GM04504 (cell line): Measurements from ENCODE around the gene FAR2.
A peak's percentile ranks its signal among the peaks of the same experiment; 100 is the strongest.
"Not testable (repeated sequence)": the region's sequence is repeated elsewhere in the genome, so short reads cannot be mapped to it uniquely, and the experiment has no call there.

ENCODE experiments used
- DNase-seq: peaks from one replicate; pipeline ENCODE4 v3.0.0-alpha.2; 2012; ENCODE audit warnings: low read depth

The FAR2 gene

GRCh38 chr12:29234965-29235626 is 86.0 kb downstream of the FAR2 start:
- no peak for DNase-seq

- DNase-seq, result no peak
Observed at GRCh38 chr12:29238822-29239291, 89.8 kb downstream of the FAR2 start.

GRCh38 chr12:29239336-29239735 is 90.3 kb downstream of the FAR2 start:
- no peak for DNase-seq

GRCh38 chr12:29240441-29240840 is 91.4 kb downstream of the FAR2 start:
- DNase-seq, result no peak

GRCh38 chr12:29241821-29242591 is 92.9 kb downstream of the FAR2 start:
- peak; percentile 67 for DNase-seq

GRCh38 chr12:29242921-29243431 is 93.9 kb downstream of the FAR2 start:
- no peak for DNase-seq

- no peak for DNase-seq
Observed at GRCh38 chr12:29244159-29244765, 95.2 kb downstream of the FAR2 start.

GRCh38 chr12:29245246-29245645 is 96.2 kb downstream of the FAR2 start:
- DNase-seq, result peak; percentile 68

- no peak for DNase-seq
Observed at GRCh38 chr12:29249930-29250329, 100.9 kb downstream of the FAR2 start.

GRCh38 chr12:29253906-29254625 is 105.0 kb downstream of the FAR2 start:
- no peak for DNase-seq

GRCh38 chr12:29255042-29255441 is 106.0 kb downstream of the FAR2 start:
- no peak for DNase-seq

GRCh38 chr12:29256598-29256997 is 107.5 kb downstream of the FAR2 start:
- no peak for DNase-seq

GRCh38 chr12:29257687-29258086 is 108.6 kb downstream of the FAR2 start:
- DNase-seq, result not testable (repeated sequence)

GRCh38 chr12:29264424-29264823 is 115.3 kb downstream of the FAR2 start:
- DNase-seq, result no peak

GRCh38 chr12:29269706-29270408 is 120.8 kb downstream of the FAR2 start:
- no peak for DNase-seq

- no peak for DNase-seq
Observed at GRCh38 chr12:29270446-29270845, 121.4 kb downstream of the FAR2 start.

GRCh38 chr12:29273178-29273843 is 124.2 kb downstream of the FAR2 start:
- DNase-seq, result no peak

- DNase-seq, result no peak
Observed at GRCh38 chr12:29275834-29276233, 126.8 kb downstream of the FAR2 start.

- DNase-seq, result peak; percentile 11
Observed at GRCh38 chr12:29277231-29277630, 128.2 kb downstream of the FAR2 start.

GRCh38 chr12:29278673-29279420 is 129.8 kb downstream of the FAR2 start:
- peak; percentile 75 for DNase-seq
